Sigmoid colon (tissue), 7 donors: ENCODE data around the gene CPNE4. TPM values are rescaled to one million over a fixed set of nuclear protein-coding genes. Genes with fewer than 3 reads are reported as not detected.

Source experiments
- DNase-seq: peaks from one replicate; pipeline ENCODE4 v3.0.0-alpha.2; 2019
- H3K27ac ChIP-seq, 4 donors: fragments of 200-600 bp; sonication (generic); one replicate each; pipeline ENCODE4 v1.5.1; 2016 to 2019; ENCODE audit warnings: mild to moderate bottlenecking in 1 of 4
- H3K27me3 ChIP-seq, 3 donors: fragments of 200-600 bp; sonication (generic); one replicate each; pipeline ENCODE4 v1.5.1; 2019; ENCODE audit warnings: mild to moderate bottlenecking in 1 of 3
- H3K36me3 ChIP-seq, 4 donors: fragments of 200-600 bp; sonication (generic); one replicate each; pipeline ENCODE4 v1.5.1; 2016 to 2019
- H3K4me1 ChIP-seq, 4 donors: fragments of 200-600 bp; sonication (generic); one replicate each; pipeline ENCODE4 v1.5.1; 2017 to 2019
- H3K4me3 ChIP-seq, 4 donors: fragments of 200-600 bp; sonication (generic); one replicate each; pipeline ENCODE4 v1.5.1; 2017 to 2019; ENCODE audit warnings: mild to moderate bottlenecking in 2 of 4, moderate library complexity in 1 of 4
- H3K9me3 ChIP-seq, 4 donors: fragments of 200-600 bp in 3 of 4; sonication (generic) in 3 of 4; one replicate each; pipeline versions ENCODE4 v1.5.1 to v1.6.1; 2013 to 2019
- CTCF ChIP-seq, 4 experiments: fragments of 450-650 bp in 3 of 4; fragments of 200-600 bp in 1 of 4; IDR thresholded peaks; one replicate each; pipeline ENCODE4 v1.5.1; 2016 to 2019; ENCODE audit warnings: antibody characterized with exemption in 4 of 4, mild to moderate bottlenecking in 3 of 4, moderate library complexity in 2 of 4
- EP300 ChIP-seq, 4 donors: sonication (generic); formaldehyde crosslinking; IDR thresholded peaks; one replicate each; pipeline ENCODE4 v1.6.1; 2017; ENCODE audit warnings: antibody characterized with exemption in 4 of 4
- POLR2A ChIP-seq, 2 donors: fragments of 450-650 bp; IDR thresholded peaks; one replicate each; pipeline ENCODE4 v1.6.1; 2016; ENCODE audit warnings: antibody characterized with exemption in 2 of 2, mild to moderate bottlenecking in 2 of 2, moderate library complexity in 2 of 2
- POLR2AphosphoS5 ChIP-seq, 4 donors: sonication (generic); formaldehyde crosslinking; IDR thresholded peaks; one replicate each; pipeline ENCODE4 v1.6.1; 2017; ENCODE audit warnings: antibody characterized with exemption in 4 of 4
- WGBS, 2 donors: extraction: QIAGEN DNeasy Blood & Tissue Kit; methylation state at CpG; one replicate each; pipeline ENCODE4 v1.1.7; 2013; 5-methylcytosine and 5-hydroxymethylcytosine counted together
- intact Hi-C: fragments of 100-400 bp; cut with DNase I; formaldehyde crosslinking; loops from one replicate; pipeline ENCODE4 v1.15.1; 2023
- polyA plus RNA-seq, 3 donors: library from polyadenylated mRNA; stranded (reverse); fragments of 200-250 nt; gene quantifications; one replicate each; pipeline ENCODE4 v1.2.3, GENCODE V29; 2013
- total RNA-seq, 4 donors: library from RNA; depleted of rRNA; stranded (reverse); fragments of >200 nt; gene quantifications; one replicate each; pipeline ENCODE4 v1.1.0, GENCODE V29; 2016
- donor health status: healthy with polysubstance abuse.
- donor health status: Bipolar disorder and iron deficiency.
- donor health status: healthy.

The CPNE4 gene
- total and polyA plus RNA-seq, 7 donors = 0.23 to 1.1 (median 0.54) TPM; not detected in 2

GRCh38 chr3:131793870-131794269 is 240.9 kb downstream of the CPNE4 start:
- Histone ChIP-seq H3K4me1 (no peaks in the 10 kb centered on the region), H3K36me3 (no peaks in the 10 kb centered on the region), H3K9me3 (no peaks in the 10 kb centered on the region), H3K27me3 (no peaks in the 10 kb centered on the region), H3K4me3 (no peak overlapping the region), H3K27ac (no peak overlapping the region)
- intact Hi-C loops = loop anchor here (2.0 kb wide), 1 partner anchor 235 kb away; no protein-coding TSS in a partner anchor
- no peak for TF ChIP-seq CTCF (IDR thresholded peaks at IDR 0.05)
- DNase-seq = no peak

GRCh38 chr3:131789188-131789587 is 245.6 kb downstream of the CPNE4 start:
- Histone ChIP-seq H3K4me3 (no peak overlapping the region), H3K36me3 (no peaks in the 10 kb centered on the region), H3K27ac (no peak overlapping the region), H3K27me3 (no peaks in the 10 kb centered on the region), H3K9me3 (no peaks in the 10 kb centered on the region), H3K4me1 (no peaks in the 10 kb centered on the region)
- WGBS, 2 donors = 53 to 68% methylated on average over 2 of the region's 2 CpGs
- DNase-seq = no peak
- intact Hi-C loops = no loop called here
- TF ChIP-seq POLR2AphosphoS5 (IDR thresholded peaks at IDR 0.05) (no peak), CTCF (IDR thresholded peaks at IDR 0.05) (no peak), EP300 (IDR thresholded peaks at IDR 0.05) (no peak), POLR2A (IDR thresholded peaks at IDR 0.05) (no peak)

- DNase-seq = no peak
- no peaks in the 10 kb centered on the region for H3K4me1 ChIP-seq
These were observed 248.4 kb downstream of the CPNE4 start for GRCh38 chr3:131786386-131786785.

GRCh38 chr3:131782751-131783150 is 252.1 kb downstream of the CPNE4 start:
- H3K27ac ChIP-seq = no peak overlapping the region
- 75 to 80% methylated on average over 1 of the region's 1 CpG for whole genome bisulfite sequencing, 2 donors
- intact Hi-C loops = no loop called here
- no peaks in the 10 kb centered on the region for H3K36me3 ChIP-seq
- TF ChIP-seq CTCF (IDR thresholded peaks at IDR 0.05) (no peak), POLR2AphosphoS5 (IDR thresholded peaks at IDR 0.05) (no peak)
- no peak overlapping the region for H3K4me3 ChIP-seq
- DNase-seq = no peak
- no peaks in the 10 kb centered on the region for H3K9me3 ChIP-seq
- no peaks in the 10 kb centered on the region for H3K27me3 ChIP-seq
- H3K4me1 ChIP-seq = no peaks in the 10 kb centered on the region

More at GRCh38 chr3:131786386-131786785, 248.4 kb downstream of the CPNE4 start:
- Histone ChIP-seq H3K27ac (no peak overlapping the region), H3K9me3 (no peaks in the 10 kb centered on the region), H3K27me3 (no peaks in the 10 kb centered on the region), H3K36me3 (no peaks in the 10 kb centered on the region), H3K4me3 (no peak overlapping the region)
- TF ChIP-seq POLR2AphosphoS5 (IDR thresholded peaks at IDR 0.05) = no peak
- TF ChIP-seq POLR2A (IDR thresholded peaks at IDR 0.05) = no peak
- no peak for TF ChIP-seq CTCF (IDR thresholded peaks at IDR 0.05)
- TF ChIP-seq EP300 (IDR thresholded peaks at IDR 0.05) = no peak
- intact Hi-C loops = no loop called here

GRCh38 chr3:131778526-131778925 is 256.3 kb downstream of the CPNE4 start:
- 79 to 84% methylated on average over 2 of the region's 2 CpGs for WGBS, 2 donors
- Histone ChIP-seq H3K27me3 (no peaks in the 10 kb centered on the region), H3K4me1 (no peaks in the 10 kb centered on the region), H3K36me3 (no peaks in the 10 kb centered on the region), H3K4me3 (no peak overlapping the region), H3K9me3 (no peaks in the 10 kb centered on the region), H3K27ac (no peak overlapping the region)
- no peak for TF ChIP-seq POLR2A (IDR thresholded peaks at IDR 0.05)
- no peak for TF ChIP-seq POLR2AphosphoS5 (IDR thresholded peaks at IDR 0.05)
- TF ChIP-seq EP300 (IDR thresholded peaks at IDR 0.05) = no peak
- TF ChIP-seq CTCF (IDR thresholded peaks at IDR 0.05) = no peak
- intact Hi-C loops = no loop called here
- DNase-seq = no peak
